HepG2 (cell line): Measurements from ENCODE around the gene ATP9A. TPM values are rescaled to one million over a fixed set of nuclear protein-coding genes. Genes with fewer than 3 reads are reported as not detected.

Source experiments
- ATAC-seq: fragments of 200-7000 bp; cut with Tn5 transposase; 3 replicates; pipeline ENCODE4 v1.9.1; 2020; ENCODE audit warnings: mild to moderate bottlenecking, moderate library complexity
- BruUV-seq: library from RNA; stranded (reverse); fragments of 400-500 nt; replicated peaks from 2 replicates; lab custom pipeline; 2021; lab: Mats Ljungman, UMichigan
- CTCF ChIA-PET: fragments of 300-600 bp; formaldehyde crosslinking; extraction: SDS; loops from one replicate; lab custom pipeline; 2021; ENCODE audit warnings: low total read pairs, inconsistent platforms, low intra/inter-chr PET ratio; lab: Yijun Ruan, JAX
- POLR2A ChIA-PET: fragments of 350-600 bp; sonication (Branson Sonifier 250); formaldehyde crosslinking; loops from one replicate; lab custom pipeline; 2020; ENCODE audit warnings: antibody characterized with exemption, inconsistent platforms; lab: Yijun Ruan, JAX
- DNase-seq: peaks from one replicate; pipeline ENCODE4 v3.0.0-alpha.2; 2015; ENCODE audit warnings: low spot score
- FAIRE-seq: peaks from 3 replicates; lab custom pipeline; 2011; peaks lifted over from hg19 to GRCh38; lab: Jason Lieb, UNC
- H2AFZ ChIP-seq: one replicate; pipeline ENCODE4 v1.6.1; 2011; ENCODE audit warnings: low read length, inconsistent platforms
- H3K27ac ChIP-seq: fragments of 300-600 bp; 3 replicates; pipeline ENCODE4 v1.8.0; 2011; ENCODE audit warnings: mixed run types, mild to moderate bottlenecking, mixed read lengths, low read length, inconsistent platforms; ENCODE audit not compliant: insufficient read depth; ENCODE audit errors: extremely low read length
- H3K27me3 ChIP-seq, 2 experiments: fragments of 200-600 bp in 1 of 2; 2 replicates in 1 of 2; 3 replicates in 1 of 2; pipeline versions ENCODE4 v1.6.0 to v1.8.0; 2011; ENCODE audit warnings: low read length in 2 of 2, mild to moderate bottlenecking in 2 of 2, moderate library complexity in 2 of 2, inconsistent platforms in 1 of 2; ENCODE audit not compliant: insufficient read depth in 2 of 2, control insufficient read depth in 1 of 2
- H3K36me3 ChIP-seq, 2 experiments: fragments of 200-600 bp in 1 of 2; replicated peaks in 1 of 2; 2 replicates in 1 of 2; 3 replicates in 1 of 2; pipeline versions ENCODE4 v1.5.1 to v1.8.0; 2011; ENCODE audit warnings: low read length in 2 of 2, inconsistent platforms in 1 of 2; ENCODE audit not compliant: insufficient read depth in 2 of 2, control insufficient read depth in 1 of 2
- H3K4me1 ChIP-seq: 2 replicates; pipeline ENCODE4 v1.5.1; 2012; ENCODE audit warnings: low read length, inconsistent platforms; ENCODE audit not compliant: insufficient read depth
- H3K4me2 ChIP-seq: 2 replicates; pipeline ENCODE4 v1.6.0; 2011; ENCODE audit warnings: low read depth, low read length, inconsistent platforms
- H3K4me3 ChIP-seq, 3 experiments: fragments of 200-600 bp in 1 of 3; sonication (generic), shearing (Covaris generic) in 1 of 3; replicated peaks in 1 of 3; 2 replicates each; pipeline ENCODE4 v1.5.1; 2011 to 2016; ENCODE audit warnings: low read length in 3 of 3, inconsistent platforms in 2 of 3, low read depth in 2 of 3, mild to moderate bottlenecking in 2 of 3, control low read depth in 1 of 3, mixed read lengths in 1 of 3; ENCODE audit not compliant: insufficient read depth in 1 of 3
- H3K79me2 ChIP-seq: one replicate; pipeline ENCODE4 v1.6.1; 2011; ENCODE audit warnings: low read length, inconsistent platforms; ENCODE audit not compliant: insufficient read depth
- H3K9ac ChIP-seq: 2 replicates; pipeline ENCODE4 v1.6.0; 2011; ENCODE audit warnings: mild to moderate bottlenecking, low read depth, low read length, inconsistent platforms; ENCODE audit not compliant: insufficient read depth
- H3K9me3 ChIP-seq: 2 replicates; pipeline ENCODE4 v1.5.1; 2012; ENCODE audit warnings: mild to moderate bottlenecking, low read length
- H4K20me1 ChIP-seq: 2 replicates; pipeline ENCODE4 v1.6.0; 2011; ENCODE audit warnings: inconsistent platforms, mild to moderate bottlenecking, low read length, moderate library complexity; ENCODE audit not compliant: insufficient read depth
- ADNP ChIP-seq: sonication (generic); formaldehyde crosslinking; IDR thresholded peaks from 2 replicates; pipeline ENCODE4 v1.4.0; 2020; ENCODE audit warnings: missing genetic modification reagents
- FOXA3 ChIP-seq: IDR thresholded peaks from 2 replicates; pipeline ENCODE4 v1.6.1; 2016; ENCODE audit warnings: missing genetic modification reagents, missing compliant biosample characterization
- FOXJ3 ChIP-seq: sonication (generic); formaldehyde crosslinking; IDR thresholded peaks from 2 replicates; pipeline ENCODE4 v1.4.0; 2020; ENCODE audit warnings: missing genetic modification reagents, mild to moderate bottlenecking, borderline replicate concordance
- GZF1 ChIP-seq: sonication (generic); formaldehyde crosslinking; IDR thresholded peaks from 2 replicates; pipeline ENCODE4 v1.5.1; 2020; ENCODE audit warnings: mild to moderate bottlenecking, missing genetic modification reagents
- MATR3 ChIP-seq: sonication (generic); formaldehyde crosslinking; IDR thresholded peaks from 2 replicates; pipeline ENCODE4 v1.4.0; 2020; ENCODE audit warnings: missing genetic modification reagents
- MEIS1 ChIP-seq: sonication (generic); formaldehyde crosslinking; IDR thresholded peaks from 2 replicates; pipeline ENCODE4 v1.9.0; 2021; ENCODE audit warnings: mild to moderate bottlenecking, missing genetic modification reagents, moderate library complexity, borderline replicate concordance
- MXI1 ChIP-seq: IDR thresholded peaks from 3 replicates; pipeline ENCODE4 v1.6.1; 2012; ENCODE audit warnings: low read depth, low read length, inconsistent platforms, borderline replicate concordance
- NCOA1 ChIP-seq: sonication (generic); formaldehyde crosslinking; IDR thresholded peaks from 2 replicates; pipeline ENCODE4 v1.9.0; 2021; ENCODE audit warnings: missing genetic modification reagents
- NFE2L2 ChIP-seq: fragments of 150-350 bp; IDR thresholded peaks from 2 replicates; pipeline ENCODE4 v1.6.1; 2014; ENCODE audit warnings: low read length
- SMAD9 ChIP-seq: sonication (generic); formaldehyde crosslinking; IDR thresholded peaks from 2 replicates; pipeline ENCODE4 v1.5.1; 2020; ENCODE audit warnings: mild to moderate bottlenecking, missing genetic modification reagents
- ZKSCAN8 ChIP-seq: IDR thresholded peaks from 2 replicates; pipeline ENCODE4 v1.6.1; 2016; ENCODE audit warnings: borderline replicate concordance, missing genetic modification reagents, missing compliant biosample characterization
- ZNF20 ChIP-seq: sonication (generic); formaldehyde crosslinking; IDR thresholded peaks from 2 replicates; pipeline ENCODE4 v1.4.0; 2020; ENCODE audit warnings: mild to moderate bottlenecking, moderate library complexity, missing genetic modification reagents
- ZNF619 ChIP-seq: sonication (generic); formaldehyde crosslinking; IDR thresholded peaks from 2 replicates; pipeline ENCODE4 v1.4.0; 2020; ENCODE audit warnings: mild to moderate bottlenecking, missing genetic modification reagents
- WGBS: methylation state at CpG from one replicate; pipeline ENCODE4 v1.1.6; 2017; ENCODE audit warnings: low lambda C conversion rate; 5-methylcytosine and 5-hydroxymethylcytosine counted together
- in situ Hi-C: cut with HindIII; loops from 2 replicates; pipeline ENCODE4 v1.10.0; 2017; ENCODE audit warnings: low pct_unique_long_range_greater_than_20kb; ENCODE audit not compliant: extremely low pct_ligation_motif_present
- intact Hi-C: fragments of 100-400 bp; cut with micrococcal nuclease; formaldehyde crosslinking; loops from one replicate; pipeline ENCODE4 v1.10.0; 2022; ENCODE audit not compliant: unreplicated experiment
- polyA plus RNA-seq, 8 experiments: library from polyadenylated mRNA; depleted of rRNA in 3 of 8; stranded (reverse) in 7 of 8; unstranded in 1 of 8; fragments of >200 nt; fragmentation: Illumina TruSeq in 4 of 8; extraction: Trizol in 4 of 8; gene quantifications; 2 replicates each; pipeline versions ENCODE4 v1.2.1 to v1.2.3, GENCODE V29; 2011 to 2016; ENCODE audit warnings: low read depth in 4 of 8, missing spikeins in 1 of 8, mixed read lengths in 1 of 8; ENCODE audit not compliant: insufficient read depth in 1 of 8
- total RNA-seq, 5 experiments: library from RNA; depleted of rRNA; stranded (reverse); fragments of >200 nt; fragmentation: Illumina TruSeq; extraction: Trizol; gene quantifications; 2 replicates each; pipeline ENCODE4 v1.2.3, GENCODE V29; 2016; ENCODE audit warnings: low read depth in 1 of 5
- TF ChIP-seq, protein P1 (sequence below): fragments of 450-650 bp; IDR thresholded peaks from 2 replicates; pipeline ENCODE4 v1.6.1; 2017; ENCODE audit warnings: mild to moderate bottlenecking
- TF ChIP-seq, protein P2 (sequence below): sonication (generic); formaldehyde crosslinking; IDR thresholded peaks from 2 replicates; pipeline ENCODE4 v1.5.0; 2020; ENCODE audit warnings: mild to moderate bottlenecking, missing genetic modification reagents, moderate library complexity
- TF ChIP-seq, protein P3 (sequence below): sonication (generic); formaldehyde crosslinking; IDR thresholded peaks from 2 replicates; pipeline ENCODE4 v1.4.0; 2020; ENCODE audit warnings: low read depth, mild to moderate bottlenecking, missing genetic modification reagents
- TF ChIP-seq, protein P4 (sequence below): sonication (generic); formaldehyde crosslinking; IDR thresholded peaks from 2 replicates; pipeline ENCODE4 v1.4.0; 2020; ENCODE audit warnings: missing genetic modification reagents, borderline replicate concordance

Gene ATP9A
- total and polyA plus RNA-seq, 2 of the 13 experiments (the other 11 are each of a cell fraction or from before 2014, with no cell fraction given) = 11.8 to 18.5 TPM

DNA sequence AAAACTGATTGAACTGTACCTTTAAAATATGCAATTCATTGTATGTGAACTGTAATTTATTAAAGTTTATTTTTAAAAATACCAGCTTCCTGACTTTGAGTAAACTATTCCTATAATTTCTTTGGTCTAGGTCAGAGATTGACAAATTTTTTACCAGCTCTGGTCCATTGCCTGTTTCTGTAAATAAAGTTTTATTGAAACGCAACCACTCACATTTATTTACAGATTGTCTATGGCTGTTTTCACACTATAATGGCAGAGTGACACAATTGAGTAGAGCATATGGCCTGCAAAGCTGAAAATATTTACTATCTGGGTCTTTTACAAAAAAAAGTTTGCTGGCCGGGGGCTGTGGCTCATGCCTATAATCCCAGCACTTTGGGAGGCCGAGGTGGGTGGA is 192.7 kb downstream of the ATP9A start:
- DNase-seq (no peak), FAIRE-seq (no peak), ATAC-seq (no peak)
- Histone ChIP-seq H3K4me2 (no peak overlapping the region), H3K27me3 (peaks cover 0 to 44% of the 10 kb centered on the region in 2 experiments; a peak in 4 of 5 replicates), H3K4me1 (peaks cover 8% of the 10 kb centered on the region), H3K9ac (no peak overlapping the region), H3K9me3 (no peaks in the 10 kb centered on the region), H3K79me2 (no peaks in the 10 kb centered on the region), H3K36me3 (no peaks in the 10 kb centered on the region), H3K27ac (no peak overlapping the region), H4K20me1 (no peaks in the 10 kb centered on the region), H2AFZ (no peak overlapping the region), H3K4me3 (no peak overlapping the region)
- BruUV-seq = no TSS peak
- in situ Hi-C loops = loop anchor here (25.0 kb wide), 1 partner anchor 588 kb away; no protein-coding TSS in a partner anchor
- WGBS = 31% methylated on average over 3 of the region's 3 CpGs
- intact Hi-C loops = no loop called here
- POLR2A ChIA-PET = no interaction called here
- CTCF ChIA-PET = no interaction called here
- TF ChIP-seq MEIS1 (no peak), SMAD9 (no peak), NCOA1 (CRISPR knock-in tag) (no peak), MXI1 (no peak), GZF1 (CRISPR knock-in tag) (no peak), NFE2L2 (no peak), FOXJ3 (CRISPR knock-in tag) (no peak), ZNF619 (CRISPR knock-in tag) (no peak), ADNP (CRISPR knock-in tag) (no peak), FOXA3 (CRISPR knock-in tag) (no peak), ZNF20 (CRISPR knock-in tag) (no peak), ZKSCAN8 (CRISPR knock-in tag) (no peak), MATR3 (CRISPR knock-in tag) (no peak)
- TF ChIP-seq, protein P1, sequence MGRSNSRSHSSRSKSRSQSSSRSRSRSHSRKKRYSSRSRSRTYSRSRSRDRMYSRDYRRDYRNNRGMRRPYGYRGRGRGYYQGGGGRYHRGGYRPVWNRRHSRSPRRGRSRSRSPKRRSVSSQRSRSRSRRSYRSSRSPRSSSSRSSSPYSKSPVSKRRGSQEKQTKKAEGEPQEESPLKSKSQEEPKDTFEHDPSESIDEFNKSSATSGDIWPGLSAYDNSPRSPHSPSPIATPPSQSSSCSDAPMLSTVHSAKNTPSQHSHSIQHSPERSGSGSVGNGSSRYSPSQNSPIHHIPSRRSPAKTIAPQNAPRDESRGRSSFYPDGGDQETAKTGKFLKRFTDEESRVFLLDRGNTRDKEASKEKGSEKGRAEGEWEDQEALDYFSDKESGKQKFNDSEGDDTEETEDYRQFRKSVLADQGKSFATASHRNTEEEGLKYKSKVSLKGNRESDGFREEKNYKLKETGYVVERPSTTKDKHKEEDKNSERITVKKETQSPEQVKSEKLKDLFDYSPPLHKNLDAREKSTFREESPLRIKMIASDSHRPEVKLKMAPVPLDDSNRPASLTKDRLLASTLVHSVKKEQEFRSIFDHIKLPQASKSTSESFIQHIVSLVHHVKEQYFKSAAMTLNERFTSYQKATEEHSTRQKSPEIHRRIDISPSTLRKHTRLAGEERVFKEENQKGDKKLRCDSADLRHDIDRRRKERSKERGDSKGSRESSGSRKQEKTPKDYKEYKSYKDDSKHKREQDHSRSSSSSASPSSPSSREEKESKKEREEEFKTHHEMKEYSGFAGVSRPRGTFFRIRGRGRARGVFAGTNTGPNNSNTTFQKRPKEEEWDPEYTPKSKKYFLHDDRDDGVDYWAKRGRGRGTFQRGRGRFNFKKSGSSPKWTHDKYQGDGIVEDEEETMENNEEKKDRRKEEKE = no peak
- TF ChIP-seq, protein P2, sequence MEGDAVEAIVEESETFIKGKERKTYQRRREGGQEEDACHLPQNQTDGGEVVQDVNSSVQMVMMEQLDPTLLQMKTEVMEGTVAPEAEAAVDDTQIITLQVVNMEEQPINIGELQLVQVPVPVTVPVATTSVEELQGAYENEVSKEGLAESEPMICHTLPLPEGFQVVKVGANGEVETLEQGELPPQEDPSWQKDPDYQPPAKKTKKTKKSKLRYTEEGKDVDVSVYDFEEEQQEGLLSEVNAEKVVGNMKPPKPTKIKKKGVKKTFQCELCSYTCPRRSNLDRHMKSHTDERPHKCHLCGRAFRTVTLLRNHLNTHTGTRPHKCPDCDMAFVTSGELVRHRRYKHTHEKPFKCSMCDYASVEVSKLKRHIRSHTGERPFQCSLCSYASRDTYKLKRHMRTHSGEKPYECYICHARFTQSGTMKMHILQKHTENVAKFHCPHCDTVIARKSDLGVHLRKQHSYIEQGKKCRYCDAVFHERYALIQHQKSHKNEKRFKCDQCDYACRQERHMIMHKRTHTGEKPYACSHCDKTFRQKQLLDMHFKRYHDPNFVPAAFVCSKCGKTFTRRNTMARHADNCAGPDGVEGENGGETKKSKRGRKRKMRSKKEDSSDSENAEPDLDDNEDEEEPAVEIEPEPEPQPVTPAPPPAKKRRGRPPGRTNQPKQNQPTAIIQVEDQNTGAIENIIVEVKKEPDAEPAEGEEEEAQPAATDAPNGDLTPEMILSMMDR (CRISPR knock-in tag) = no peak
- TF ChIP-seq, protein P3, sequence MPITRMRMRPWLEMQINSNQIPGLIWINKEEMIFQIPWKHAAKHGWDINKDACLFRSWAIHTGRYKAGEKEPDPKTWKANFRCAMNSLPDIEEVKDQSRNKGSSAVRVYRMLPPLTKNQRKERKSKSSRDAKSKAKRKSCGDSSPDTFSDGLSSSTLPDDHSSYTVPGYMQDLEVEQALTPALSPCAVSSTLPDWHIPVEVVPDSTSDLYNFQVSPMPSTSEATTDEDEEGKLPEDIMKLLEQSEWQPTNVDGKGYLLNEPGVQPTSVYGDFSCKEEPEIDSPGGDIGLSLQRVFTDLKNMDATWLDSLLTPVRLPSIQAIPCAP (CRISPR knock-in tag) = no peak
- TF ChIP-seq, protein P4, sequence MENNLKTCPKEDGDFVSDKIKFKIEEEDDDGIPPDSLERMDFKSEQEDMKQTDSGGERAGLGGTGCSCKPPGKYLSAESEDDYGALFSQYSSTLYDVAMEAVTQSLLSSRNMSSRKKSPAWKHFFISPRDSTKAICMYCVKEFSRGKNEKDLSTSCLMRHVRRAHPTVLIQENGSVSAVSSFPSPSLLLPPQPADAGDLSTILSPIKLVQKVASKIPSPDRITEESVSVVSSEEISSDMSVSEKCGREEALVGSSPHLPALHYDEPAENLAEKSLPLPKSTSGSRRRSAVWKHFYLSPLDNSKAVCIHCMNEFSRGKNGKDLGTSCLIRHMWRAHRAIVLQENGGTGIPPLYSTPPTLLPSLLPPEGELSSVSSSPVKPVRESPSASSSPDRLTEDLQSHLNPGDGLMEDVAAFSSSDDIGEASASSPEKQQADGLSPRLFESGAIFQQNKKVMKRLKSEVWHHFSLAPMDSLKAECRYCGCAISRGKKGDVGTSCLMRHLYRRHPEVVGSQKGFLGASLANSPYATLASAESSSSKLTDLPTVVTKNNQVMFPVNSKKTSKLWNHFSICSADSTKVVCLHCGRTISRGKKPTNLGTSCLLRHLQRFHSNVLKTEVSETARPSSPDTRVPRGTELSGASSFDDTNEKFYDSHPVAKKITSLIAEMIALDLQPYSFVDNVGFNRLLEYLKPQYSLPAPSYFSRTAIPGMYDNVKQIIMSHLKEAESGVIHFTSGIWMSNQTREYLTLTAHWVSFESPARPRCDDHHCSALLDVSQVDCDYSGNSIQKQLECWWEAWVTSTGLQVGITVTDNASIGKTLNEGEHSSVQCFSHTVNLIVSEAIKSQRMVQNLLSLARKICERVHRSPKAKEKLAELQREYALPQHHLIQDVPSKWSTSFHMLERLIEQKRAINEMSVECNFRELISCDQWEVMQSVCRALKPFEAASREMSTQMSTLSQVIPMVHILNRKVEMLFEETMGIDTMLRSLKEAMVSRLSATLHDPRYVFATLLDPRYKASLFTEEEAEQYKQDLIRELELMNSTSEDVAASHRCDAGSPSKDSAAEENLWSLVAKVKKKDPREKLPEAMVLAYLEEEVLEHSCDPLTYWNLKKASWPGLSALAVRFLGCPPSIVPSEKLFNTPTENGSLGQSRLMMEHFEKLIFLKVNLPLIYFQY = no peak
